Trophoblast cell (in vitro differentiated cells and primary cell): ENCODE results near the gene NUP54.

Experiments used
- DNase-seq, 2 donors: peaks; one replicate each; pipeline ENCODE4 v3.0.0-alpha.2; 2016
- H2AFZ ChIP-seq: 2 replicates; pipeline ENCODE4 v1.6.1; 2013; ENCODE audit warnings: low read length, moderate library complexity, mild to moderate bottlenecking; ENCODE audit not compliant: insufficient read depth, poor library complexity
- H2AK5ac ChIP-seq: 2 replicates; pipeline ENCODE4 v1.6.1; 2013; ENCODE audit warnings: mild to moderate bottlenecking, low read length
- H2BK120ac ChIP-seq: 2 replicates; pipeline ENCODE4 v1.6.1; 2013; ENCODE audit warnings: low read length, mild to moderate bottlenecking, moderate library complexity; ENCODE audit not compliant: insufficient read depth, poor library complexity
- H2BK12ac ChIP-seq: 2 replicates; pipeline ENCODE4 v1.6.1; 2013; ENCODE audit warnings: mild to moderate bottlenecking, low read length, moderate library complexity
- H2BK5ac ChIP-seq: 2 replicates; pipeline ENCODE4 v1.6.1; 2013; ENCODE audit warnings: low read length, low read depth, moderate library complexity, mild to moderate bottlenecking; ENCODE audit not compliant: poor library complexity
- H3K14ac ChIP-seq: 2 replicates; pipeline ENCODE4 v1.6.1; 2013; ENCODE audit warnings: mild to moderate bottlenecking, low read length
- H3K18ac ChIP-seq: 2 replicates; pipeline ENCODE4 v1.6.1; 2013; ENCODE audit warnings: mild to moderate bottlenecking, low read length
- H3K23ac ChIP-seq: 2 replicates; pipeline ENCODE4 v1.6.1; 2013; ENCODE audit warnings: low read length
- H3K27ac ChIP-seq: 2 replicates; pipeline ENCODE4 v1.5.1; 2013; ENCODE audit warnings: low read depth, mild to moderate bottlenecking, inconsistent platforms, low read length, moderate library complexity
- H3K27me3 ChIP-seq: 2 replicates; pipeline ENCODE4 v1.6.1; 2013; ENCODE audit warnings: inconsistent platforms, mild to moderate bottlenecking, low read length, moderate library complexity; ENCODE audit not compliant: insufficient read depth
- H3K36me3 ChIP-seq, 2 experiments: 1 replicate in 1 of 2; 2 replicates in 1 of 2; pipeline ENCODE4 v1.6.1; 2013; ENCODE audit warnings: low read length in 2 of 2, mild to moderate bottlenecking in 2 of 2, moderate library complexity in 1 of 2; ENCODE audit not compliant: insufficient read depth in 2 of 2, control insufficient read depth in 1 of 2
- H3K4ac ChIP-seq: 2 replicates; pipeline ENCODE4 v1.6.1; 2013; ENCODE audit warnings: low read depth, mild to moderate bottlenecking, low read length, moderate library complexity
- H3K4me1 ChIP-seq, 2 experiments: 1 replicate in 1 of 2; 2 replicates in 1 of 2; pipeline ENCODE4 v1.6.1; 2013; ENCODE audit warnings: low read length in 2 of 2, mild to moderate bottlenecking in 2 of 2, moderate library complexity in 1 of 2; ENCODE audit not compliant: insufficient read depth in 2 of 2, control insufficient read depth in 1 of 2
- H3K4me2 ChIP-seq: 2 replicates; pipeline ENCODE4 v1.6.1; 2013; ENCODE audit warnings: inconsistent platforms, mild to moderate bottlenecking, low read length, moderate library complexity
- H3K4me3 ChIP-seq: 2 replicates; pipeline ENCODE4 v1.5.1; 2013; ENCODE audit warnings: mild to moderate bottlenecking, low read depth, low read length, inconsistent platforms
- H3K79me1 ChIP-seq: one replicate; pipeline ENCODE4 v1.6.1; 2013; ENCODE audit warnings: low read length
- H3K79me2 ChIP-seq: 2 replicates; pipeline ENCODE4 v1.6.1; 2013; ENCODE audit warnings: low read length, mild to moderate bottlenecking; ENCODE audit not compliant: control insufficient read depth, insufficient read depth, poor library complexity
- H3K9ac ChIP-seq: 2 replicates; pipeline ENCODE4 v1.6.1; 2013; ENCODE audit warnings: mild to moderate bottlenecking, low read length
- H3K9me3 ChIP-seq: 2 replicates; pipeline ENCODE4 v1.6.1; 2013; ENCODE audit warnings: low read depth, mild to moderate bottlenecking, control low read depth, inconsistent platforms, low read length; ENCODE audit not compliant: insufficient read depth
- H4K12ac ChIP-seq: 2 replicates; pipeline ENCODE4 v1.6.1; 2013; ENCODE audit warnings: low read depth, mild to moderate bottlenecking, low read length, moderate library complexity
- H4K8ac ChIP-seq: 2 replicates; pipeline ENCODE4 v1.6.1; 2013; ENCODE audit warnings: low read depth, mild to moderate bottlenecking, low read length, moderate library complexity
- H4K91ac ChIP-seq: one replicate; pipeline ENCODE4 v1.6.1; 2013; ENCODE audit warnings: low read depth, mild to moderate bottlenecking, low read length, moderate library complexity
- WGBS: extraction: QIAGEN DNeasy Blood & Tissue Kit; methylation state at CpG from one replicate; pipeline ENCODE4 v1.1.7; 2013; ENCODE audit warnings: missing lambda C conversion rate; ENCODE audit not compliant: insufficient read length, insufficient coverage; ENCODE audit errors: extremely low coverage; 5-methylcytosine and 5-hydroxymethylcytosine counted together

The NUP54 gene

GRCh38 chr4:76088719-76089118, 59.5 kb downstream of the NUP54 start:
- H3K4me3 ChIP-seq: no peak overlapping the region
- H3K14ac ChIP-seq: no peak overlapping the region
- no peak overlapping the region for H3K23ac ChIP-seq
- H3K9me3 ChIP-seq: no peaks in the 10 kb centered on the region
- H3K9ac ChIP-seq: no peak overlapping the region
- H3K4me1 ChIP-seq: no peaks in the 10 kb centered on the region
- H2AFZ ChIP-seq: no peak overlapping the region
- no peak overlapping the region for H4K91ac ChIP-seq
- no peaks in the 10 kb centered on the region for H3K79me2 ChIP-seq
- H3K27ac ChIP-seq: no peak overlapping the region
- no peak overlapping the region for H2BK12ac ChIP-seq
- no peak overlapping the region for H2AK5ac ChIP-seq
- no peak overlapping the region for H2BK5ac ChIP-seq
- no peak overlapping the region for H4K12ac ChIP-seq
- WGBS: no CpG with 5 or more reads among the region's 2 CpGs
- no peak for DNase-seq
- no peaks in the 10 kb centered on the region for H3K27me3 ChIP-seq
- no peak overlapping the region for H3K4me2 ChIP-seq
- no peak overlapping the region for H3K4ac ChIP-seq
- H3K36me3 ChIP-seq: no peaks in the 10 kb centered on the region
- peaks cover 1% of the 10 kb centered on the region for H3K79me1 ChIP-seq
- no peak overlapping the region for H2BK120ac ChIP-seq
- no peak overlapping the region for H3K18ac ChIP-seq
- H4K8ac ChIP-seq: no peak overlapping the region

- H3K79me1 ChIP-seq: no peaks in the 10 kb centered on the region
- H3K9me3 ChIP-seq: no peaks in the 10 kb centered on the region
- H2BK120ac ChIP-seq: no peak overlapping the region
- no peaks in the 10 kb centered on the region for H3K36me3 ChIP-seq
- no peak overlapping the region for H3K9ac ChIP-seq
- H3K14ac ChIP-seq: no peak overlapping the region
- H2BK5ac ChIP-seq: no peak overlapping the region
- no peak overlapping the region for H2AK5ac ChIP-seq
- peak overlapping the region; percentile 37 for H3K4me2 ChIP-seq
- peak overlapping the region; percentile 16 for H4K12ac ChIP-seq
- no peak overlapping the region for H3K4ac ChIP-seq
- no peak overlapping the region for H3K27ac ChIP-seq
- H3K4me1 ChIP-seq: no peaks in the 10 kb centered on the region
- H2AFZ ChIP-seq: no peak overlapping the region
- no peak overlapping the region for H3K18ac ChIP-seq
- no peak overlapping the region for H3K4me3 ChIP-seq
- no peak overlapping the region for H2BK12ac ChIP-seq
- WGBS: no CpG with 5 or more reads among the region's 13 CpGs
- H3K27me3 ChIP-seq: no peaks in the 10 kb centered on the region
- peak; percentile 35 to 70 for DNase-seq
- no peak overlapping the region for H4K91ac ChIP-seq
- no peak overlapping the region for H4K8ac ChIP-seq
- H3K79me2 ChIP-seq: no peaks in the 10 kb centered on the region
- no peak overlapping the region for H3K23ac ChIP-seq
Measured at GRCh38 chr4:76087007-76087769, 61.0 kb downstream of the NUP54 start.

GRCh38 chr4:76084542-76084941, 63.7 kb downstream of the NUP54 start:
- DNase-seq: no peak
- Histone ChIP-seq H2BK120ac (no peak overlapping the region), H2AFZ (no peak overlapping the region), H3K36me3 (no peaks in the 10 kb centered on the region), H3K23ac (no peak overlapping the region), H4K8ac (no peak overlapping the region), H2BK12ac (no peak overlapping the region), H3K27ac (no peak overlapping the region), H3K4me2 (no peak overlapping the region), H2AK5ac (no peak overlapping the region), H3K27me3 (no peaks in the 10 kb centered on the region), H3K4me1 (no peaks in the 10 kb centered on the region), H3K4ac (no peak overlapping the region), H3K14ac (no peak overlapping the region), H3K79me1 (no peaks in the 10 kb centered on the region), H3K9ac (no peak overlapping the region), H4K12ac (no peak overlapping the region), H2BK5ac (no peak overlapping the region), H3K18ac (no peak overlapping the region), H3K4me3 (no peak overlapping the region), H3K9me3 (no peaks in the 10 kb centered on the region), H3K79me2 (no peaks in the 10 kb centered on the region), H4K91ac (no peak overlapping the region)
- WGBS: no CpG with 5 or more reads among the region's 1 CpG

GRCh38 chr4:76083386-76083988, 64.7 kb downstream of the NUP54 start:
- no peak overlapping the region for H3K14ac ChIP-seq
- no peak overlapping the region for H4K12ac ChIP-seq
- no peak overlapping the region for H3K27ac ChIP-seq
- no peak overlapping the region for H3K4me2 ChIP-seq
- H4K8ac ChIP-seq: no peak overlapping the region
- no peak overlapping the region for H3K18ac ChIP-seq
- H3K4ac ChIP-seq: no peak overlapping the region
- no peak overlapping the region for H3K23ac ChIP-seq
- no peaks in the 10 kb centered on the region for H3K9me3 ChIP-seq
- H2AK5ac ChIP-seq: no peak overlapping the region
- H3K9ac ChIP-seq: no peak overlapping the region
- no CpG with 5 or more reads among the region's 3 CpGs for WGBS
- no peak overlapping the region for H2BK120ac ChIP-seq
- H3K4me3 ChIP-seq: no peak overlapping the region
- no peak overlapping the region for H2BK5ac ChIP-seq
- no peaks in the 10 kb centered on the region for H3K79me2 ChIP-seq
- H2AFZ ChIP-seq: no peak overlapping the region
- no peaks in the 10 kb centered on the region for H3K36me3 ChIP-seq
- no peaks in the 10 kb centered on the region for H3K79me1 ChIP-seq
- no peak for DNase-seq
- no peak overlapping the region for H2BK12ac ChIP-seq
- no peaks in the 10 kb centered on the region for H3K27me3 ChIP-seq
- H4K91ac ChIP-seq: no peak overlapping the region
- H3K4me1 ChIP-seq: no peaks in the 10 kb centered on the region
